HFFc6 (cell line): ENCODE data around the gene FSTL1. TPM values are rescaled to one million over a fixed set of nuclear protein-coding genes. Genes with fewer than 3 reads are reported as not detected.

Experiments used
- DNase-seq: peaks from one replicate; pipeline ENCODE4 v3.0.0-alpha.2; 2018
- H3K27ac Mint-ChIP-seq: 2 replicates; pipeline ENCODE4 v1.8.0; 2020; ENCODE audit warnings: mild to moderate bottlenecking, mixed read lengths
- H3K27me3 Mint-ChIP-seq: 2 replicates; pipeline ENCODE4 v1.8.0; 2021; ENCODE audit warnings: mild to moderate bottlenecking, moderate library complexity, mixed read lengths; ENCODE audit not compliant: insufficient read depth
- H3K36me3 Mint-ChIP-seq: 2 replicates; pipeline ENCODE4 v1.8.0; 2021; ENCODE audit warnings: low read depth, mixed read lengths
- H3K4me1 Mint-ChIP-seq: 2 replicates; pipeline ENCODE4 v1.8.0; 2020; ENCODE audit warnings: low read depth, mixed read lengths
- H3K4me3 Mint-ChIP-seq: 2 replicates; pipeline ENCODE4 v1.8.0; 2020; ENCODE audit warnings: mild to moderate bottlenecking, moderate library complexity, mixed read lengths
- H3K9me3 Mint-ChIP-seq: 2 replicates; pipeline ENCODE4 v1.8.0; 2020; ENCODE audit warnings: mild to moderate bottlenecking, mixed read lengths
- total RNA-seq, 6 experiments: library from RNA; stranded (reverse); fragmentation: NEBNext Ultra II Directional; extraction: Animal tissue kit (Norgen Biotek cat#: 25700); gene quantifications; 2 replicates in 1 of 6; 3 replicates in 5 of 6; pipeline ENCODE4 v1.2.3, GENCODE V29; 2021
- TF ChIP-seq, protein P1 (sequence below): fragments of 200-600 bp; sonication (generic); IDR thresholded peaks from 2 replicates; pipeline ENCODE4 v1.5.0; 2021; ENCODE audit warnings: antibody characterized with exemption, mild to moderate bottlenecking

Gene FSTL1
- total RNA-seq, 6 experiments from 2014 or later: 1,595 to 1,958 (median 1,726) TPM

DNA sequence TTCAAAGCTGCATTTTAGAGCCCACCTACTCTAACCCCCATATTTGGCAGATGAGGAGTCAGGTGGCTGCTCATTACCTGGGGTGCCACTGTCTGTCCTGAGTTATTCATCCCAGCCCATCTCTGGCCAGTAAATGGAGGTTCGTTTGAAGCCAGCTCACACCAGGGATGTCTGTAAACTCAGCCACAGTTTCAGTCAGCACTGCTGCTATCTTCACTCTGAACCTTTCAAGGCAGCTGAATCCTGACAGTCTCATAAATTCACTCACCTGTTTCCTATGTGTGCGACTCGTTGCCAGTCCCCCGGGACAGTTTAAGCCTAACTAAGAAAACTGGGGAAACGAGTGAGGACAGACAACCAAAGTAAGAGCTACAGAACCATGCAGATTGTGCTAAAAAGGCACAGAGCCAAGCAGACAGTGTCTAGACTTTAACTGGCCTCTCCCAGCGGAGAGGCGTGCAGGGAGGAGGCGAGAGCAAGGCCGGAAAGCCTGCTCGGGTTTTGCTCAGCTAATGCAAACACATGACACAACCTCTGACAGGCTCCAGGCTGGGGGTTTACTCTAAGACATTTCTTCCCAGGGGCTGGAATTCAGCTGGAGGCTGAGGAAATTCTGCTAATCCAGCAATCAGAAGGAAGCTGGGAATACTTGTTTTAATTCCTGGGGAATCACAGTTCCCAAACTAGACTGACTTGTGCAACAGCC, 12.0 kb downstream of the FSTL1 start:
- Mint-ChIP-seq H3K9me3 (no peaks in the 10 kb centered on the region), H3K4me1 (peaks cover 96% of the 10 kb centered on the region), H3K27me3 (0 out of 2 replicates have a peak, but pooled peaks cover 3% of the 10 kb centered on the region), H3K36me3 (peaks cover 55% of the 10 kb centered on the region), H3K27ac (peak overlapping the region; percentile 84), H3K4me3 (peak overlapping the region; percentile 65)
- TF ChIP-seq, protein P1, sequence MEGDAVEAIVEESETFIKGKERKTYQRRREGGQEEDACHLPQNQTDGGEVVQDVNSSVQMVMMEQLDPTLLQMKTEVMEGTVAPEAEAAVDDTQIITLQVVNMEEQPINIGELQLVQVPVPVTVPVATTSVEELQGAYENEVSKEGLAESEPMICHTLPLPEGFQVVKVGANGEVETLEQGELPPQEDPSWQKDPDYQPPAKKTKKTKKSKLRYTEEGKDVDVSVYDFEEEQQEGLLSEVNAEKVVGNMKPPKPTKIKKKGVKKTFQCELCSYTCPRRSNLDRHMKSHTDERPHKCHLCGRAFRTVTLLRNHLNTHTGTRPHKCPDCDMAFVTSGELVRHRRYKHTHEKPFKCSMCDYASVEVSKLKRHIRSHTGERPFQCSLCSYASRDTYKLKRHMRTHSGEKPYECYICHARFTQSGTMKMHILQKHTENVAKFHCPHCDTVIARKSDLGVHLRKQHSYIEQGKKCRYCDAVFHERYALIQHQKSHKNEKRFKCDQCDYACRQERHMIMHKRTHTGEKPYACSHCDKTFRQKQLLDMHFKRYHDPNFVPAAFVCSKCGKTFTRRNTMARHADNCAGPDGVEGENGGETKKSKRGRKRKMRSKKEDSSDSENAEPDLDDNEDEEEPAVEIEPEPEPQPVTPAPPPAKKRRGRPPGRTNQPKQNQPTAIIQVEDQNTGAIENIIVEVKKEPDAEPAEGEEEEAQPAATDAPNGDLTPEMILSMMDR: no peak
- peak; percentile 55 for DNase-seq

DNA sequence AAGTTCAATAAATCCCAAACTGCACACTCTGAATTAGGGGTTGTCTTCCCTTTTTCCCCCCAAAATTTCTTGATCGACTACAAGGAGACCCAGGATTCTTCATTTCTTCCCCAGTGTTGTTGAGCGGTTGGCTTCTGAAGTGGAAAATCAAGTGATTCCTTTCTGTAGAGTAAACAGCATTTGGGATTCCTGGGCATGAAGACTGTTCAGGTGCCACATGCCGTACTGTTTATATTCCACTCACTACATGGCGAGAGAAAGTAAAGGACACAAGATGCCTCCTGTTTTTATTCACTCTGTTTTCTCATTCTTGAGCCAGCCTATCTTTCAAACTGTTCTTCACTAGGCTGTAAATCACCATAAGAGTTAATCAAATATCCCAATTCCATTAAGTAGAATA, 12.6 kb downstream of the FSTL1 start:
- TF ChIP-seq, protein P1: no peak
- H3K4me1 Mint-ChIP-seq: peaks cover 96% of the 10 kb centered on the region
- peak overlapping the region; percentile 84 for H3K27ac Mint-ChIP-seq
- no peak for DNase-seq
- H3K36me3 Mint-ChIP-seq: peaks cover 61% of the 10 kb centered on the region
- 0 out of 2 replicates have a peak, but pooled peaks cover 3% of the 10 kb centered on the region for H3K27me3 Mint-ChIP-seq
- peak overlapping the region; percentile 65; the same call in 1 of the 2 replicates for H3K4me3 Mint-ChIP-seq
- no peaks in the 10 kb centered on the region for H3K9me3 Mint-ChIP-seq

DNA sequence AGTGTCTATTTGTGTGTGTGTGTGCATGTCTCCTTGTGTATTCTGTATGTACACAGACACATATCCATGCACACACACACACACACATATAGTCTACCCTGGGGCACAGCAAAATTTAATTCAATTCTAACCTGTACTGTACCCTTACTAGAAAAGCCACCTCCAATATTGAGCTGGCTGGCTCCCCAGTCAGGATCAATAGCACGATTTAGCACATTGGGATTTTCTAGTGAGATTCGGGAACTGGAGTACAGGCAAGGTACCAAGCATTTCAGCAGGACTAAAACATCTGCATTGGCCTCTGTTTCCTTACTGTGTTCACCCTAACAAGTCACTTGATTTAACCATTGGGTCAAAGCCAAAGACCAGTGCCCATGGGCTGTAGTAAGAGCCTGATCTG, 13.2 kb downstream of the FSTL1 start:
- Mint-ChIP-seq H3K27me3 (0 out of 2 replicates have a peak, but pooled peaks cover 3% of the 10 kb centered on the region), H3K4me1 (peaks cover 98% of the 10 kb centered on the region), H3K36me3 (peaks cover 67% of the 10 kb centered on the region), H3K27ac (peak overlapping the region; percentile 84), H3K9me3 (no peaks in the 10 kb centered on the region), H3K4me3 (no peak overlapping the region)
- no peak for DNase-seq
- TF ChIP-seq, protein P1: no peak; the same call in 1 of the 2 replicates

- Mint-ChIP-seq H3K4me3 (peak overlapping the region; percentile 71), H3K4me1 (peaks cover 100% of the 10 kb centered on the region), H3K27ac (peak overlapping the region; percentile 84), H3K27me3 (peaks cover 7% of the 10 kb centered on the region; the same call in 1 of the 2 replicates), H3K9me3 (no peaks in the 10 kb centered on the region), H3K36me3 (peaks cover 69% of the 10 kb centered on the region)
- TF ChIP-seq, protein P1: no peak
- DNase-seq: no peak
Observed at GRCh38 chr3:120436523-120437050, 14.2 kb downstream of the FSTL1 start.

GRCh38 chr3:120435621-120436020, 15.2 kb downstream of the FSTL1 start:
- peak; percentile 78 for DNase-seq
- peak overlapping the region; percentile 71 for H3K4me3 Mint-ChIP-seq
- no peaks in the 10 kb centered on the region for H3K9me3 Mint-ChIP-seq
- peaks cover 100% of the 10 kb centered on the region for H3K4me1 Mint-ChIP-seq
- TF ChIP-seq, protein P1: no peak
- peaks cover 11% of the 10 kb centered on the region; the same call in 1 of the 2 replicates for H3K27me3 Mint-ChIP-seq
- H3K36me3 Mint-ChIP-seq: peaks cover 69% of the 10 kb centered on the region
- H3K27ac Mint-ChIP-seq: peak overlapping the region; percentile 84
